HT-29 (cell line): Measurements from ENCODE around the gene NME7. TPM values are rescaled to one million over a fixed set of nuclear protein-coding genes. Genes with fewer than 3 reads are reported as not detected.
"Not testable (repeated sequence)": the region's sequence is repeated elsewhere in the genome, so short reads cannot be mapped to it uniquely, and the experiment has no call there.

Experiments
- DNase-seq: peaks from one replicate; pipeline ENCODE4 v3.0.0-alpha.2; 2015; ENCODE audit warnings: low spot score
- total RNA-seq: library from RNA; depleted of rRNA; stranded (reverse); fragments of >200 nt; shearing (Covaris generic); gene quantifications from 2 replicates; pipeline ENCODE4 v1.2.3, GENCODE V29; 2014

NME7 gene
- total RNA-seq, 1 experiment from 2014 or later, result 7.1 TPM

DNA sequence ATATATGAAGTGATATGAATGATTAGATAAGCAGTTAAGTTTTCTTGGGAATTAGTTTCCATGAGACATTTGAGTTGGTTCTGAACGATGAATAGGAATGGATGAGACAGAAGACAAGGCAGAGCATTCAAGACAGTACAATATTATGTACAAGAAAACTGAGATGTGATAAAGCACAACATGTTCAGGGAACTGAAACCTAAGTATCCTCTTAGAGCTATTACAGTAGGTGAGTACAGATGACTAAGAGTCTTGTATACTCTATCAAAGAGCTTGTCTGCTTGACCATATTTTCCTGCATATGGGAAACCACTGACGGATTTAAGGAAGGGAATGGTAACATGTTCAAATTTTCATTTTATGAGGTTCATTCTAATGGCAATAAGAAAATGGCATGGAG is 61.6 kb downstream of the NME7 start:
- DNase-seq, result no peak

DNA sequence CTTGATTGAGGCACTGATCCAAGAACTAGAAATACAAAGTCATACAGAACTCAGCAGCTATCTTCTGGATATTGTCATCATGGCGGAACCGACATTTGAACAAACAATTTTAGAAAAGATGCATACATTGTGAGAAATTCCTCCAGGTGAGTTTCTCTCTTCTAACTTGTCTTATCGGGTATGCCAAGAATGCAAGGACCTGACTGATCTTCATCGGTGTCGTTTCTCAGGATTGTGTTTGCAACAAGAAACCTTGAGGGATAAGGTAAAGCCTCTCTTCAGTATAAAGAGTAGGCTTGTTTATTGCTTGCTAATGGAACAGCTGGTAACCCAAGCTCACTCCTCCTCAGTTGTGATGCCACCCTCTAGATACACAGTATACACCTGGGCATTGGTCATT is 62.2 kb downstream of the NME7 start:
- no peak for DNase-seq

DNA sequence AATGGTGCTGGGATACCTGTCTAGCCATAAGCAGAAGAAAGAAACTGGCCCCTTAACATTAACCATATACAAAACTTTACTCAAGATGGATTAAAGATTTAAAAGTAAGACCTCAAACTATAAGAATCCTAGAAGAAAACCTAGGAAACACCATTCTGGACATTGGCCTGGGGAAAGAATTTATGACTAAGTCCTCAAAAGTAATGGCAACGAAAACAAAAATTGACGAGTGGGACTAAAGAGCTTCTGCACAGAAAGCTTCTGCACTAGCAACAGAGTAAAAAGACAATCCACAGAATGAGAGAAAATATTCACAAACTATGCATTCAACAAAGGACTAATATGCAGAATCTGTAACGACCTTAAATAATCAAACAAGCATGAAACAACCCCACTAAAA is 66.7 kb downstream of the NME7 start:
- no peak for DNase-seq

DNA sequence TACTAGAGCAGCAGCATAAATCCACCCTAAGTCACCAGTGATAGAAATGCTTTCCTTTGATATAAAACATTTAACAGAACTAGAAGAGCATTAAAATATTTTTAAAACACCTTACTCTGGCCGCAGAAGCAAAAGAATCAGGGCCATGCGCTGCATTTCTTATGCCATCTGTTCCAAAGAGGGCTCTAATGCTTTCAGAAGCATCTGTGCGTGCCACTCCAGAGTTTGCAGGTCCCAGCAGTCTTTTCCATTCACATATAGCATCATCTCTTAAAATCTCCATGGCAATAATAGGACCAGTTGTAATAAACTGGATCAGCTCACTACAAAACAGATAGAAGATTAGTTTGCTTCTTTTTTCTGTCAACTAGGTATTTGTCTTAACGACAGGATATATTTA is 69.2 kb downstream of the NME7 start:
- DNase-seq, result no peak

DNA sequence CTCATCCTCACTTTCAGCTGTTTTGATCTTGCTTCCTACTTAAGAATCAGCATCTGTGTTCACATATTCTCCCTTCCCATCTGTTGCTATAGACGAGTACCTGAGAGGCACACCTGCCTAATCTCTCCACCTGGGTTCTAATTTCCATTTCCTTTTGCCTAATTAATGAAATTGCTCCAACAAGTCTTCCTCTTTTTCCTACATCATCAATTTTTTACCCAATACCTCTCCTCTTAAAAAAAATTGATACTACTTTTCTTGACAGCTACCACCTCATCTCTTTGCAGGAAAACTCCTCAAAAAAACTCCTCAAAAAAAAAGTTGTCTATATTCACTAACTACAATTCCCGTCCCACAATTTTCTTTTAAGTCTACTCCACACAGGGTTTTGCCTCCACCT is 71.8 kb downstream of the NME7 start:
- DNase-seq, result no peak

DNA sequence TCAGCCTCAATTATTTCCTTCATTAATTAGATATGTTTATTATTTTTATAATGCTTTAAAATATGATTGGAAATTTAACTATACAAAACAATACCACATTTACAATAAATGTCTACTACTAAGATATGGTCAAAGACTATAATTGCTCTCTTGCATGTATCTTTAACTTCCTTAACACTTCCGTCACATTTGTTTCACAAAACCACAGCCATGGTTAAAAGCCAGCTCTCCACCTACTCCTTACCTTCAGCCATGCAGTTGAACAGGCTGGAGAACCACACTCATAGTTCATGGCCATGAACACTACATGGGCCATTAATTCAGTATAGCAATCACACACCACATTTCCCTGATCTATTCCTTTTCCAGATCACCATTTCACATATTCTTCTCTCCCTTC is 72.2 kb downstream of the NME7 start:
- no peak for DNase-seq

DNA sequence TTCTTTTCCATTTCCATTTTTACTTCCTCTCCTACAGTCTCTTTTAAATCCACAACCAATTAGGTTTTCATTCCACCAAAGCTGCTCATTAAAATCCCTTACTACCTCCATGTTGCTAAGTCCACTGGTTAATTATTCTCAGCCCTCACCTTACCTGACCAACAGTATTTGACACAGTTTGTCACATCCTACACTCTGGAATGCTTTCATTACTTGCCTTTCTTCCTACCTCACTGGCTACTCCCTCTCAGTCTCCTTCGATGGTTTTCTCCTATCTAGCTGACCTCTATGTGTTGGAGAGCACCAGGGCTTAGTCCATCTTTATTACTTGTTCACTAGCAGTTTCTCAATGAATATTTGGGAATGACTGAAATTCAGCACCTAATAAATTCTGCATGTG is 78.6 kb downstream of the NME7 start:
- DNase-seq, result peak; percentile 27

DNA sequence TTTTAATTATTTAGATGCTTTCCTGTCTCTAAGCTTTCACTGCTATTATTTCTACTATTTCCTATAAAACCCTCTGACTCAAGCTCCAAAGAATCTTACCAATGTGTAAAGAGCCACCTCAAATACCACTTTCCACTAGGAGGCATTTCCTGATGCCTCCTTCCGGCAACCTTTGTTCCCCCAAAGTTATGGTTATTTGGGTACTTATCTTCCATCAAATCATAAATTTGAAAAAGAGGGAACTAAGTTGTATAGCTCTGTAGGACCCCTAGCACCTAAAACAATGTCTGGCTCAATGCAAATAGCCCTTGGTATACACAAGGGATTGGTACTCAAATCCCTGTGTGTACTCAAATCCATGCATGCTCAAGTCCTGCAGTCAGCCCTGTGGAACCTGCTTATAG is 79.6 kb downstream of the NME7 start:
- peak; percentile 66 for DNase-seq

DNA sequence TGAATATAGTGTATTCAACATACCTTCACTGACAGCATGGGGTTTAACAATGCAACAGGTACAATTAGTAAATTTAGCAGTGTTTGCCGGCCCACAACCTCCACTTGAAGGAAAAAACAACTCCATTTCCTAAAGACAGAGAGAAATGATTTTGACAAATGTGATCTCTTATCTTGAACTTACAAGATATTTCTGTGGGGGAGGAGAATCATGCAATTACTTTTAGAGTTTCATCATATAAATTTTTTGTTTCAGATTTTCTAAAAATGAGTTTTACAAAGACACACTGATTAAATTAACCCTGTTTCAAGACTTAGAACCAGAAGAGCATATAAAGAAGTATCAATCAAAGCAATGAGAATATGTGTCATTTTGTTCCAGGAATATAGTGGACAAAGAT is 80.3 kb downstream of the NME7 start:
- DNase-seq, result no peak

DNA sequence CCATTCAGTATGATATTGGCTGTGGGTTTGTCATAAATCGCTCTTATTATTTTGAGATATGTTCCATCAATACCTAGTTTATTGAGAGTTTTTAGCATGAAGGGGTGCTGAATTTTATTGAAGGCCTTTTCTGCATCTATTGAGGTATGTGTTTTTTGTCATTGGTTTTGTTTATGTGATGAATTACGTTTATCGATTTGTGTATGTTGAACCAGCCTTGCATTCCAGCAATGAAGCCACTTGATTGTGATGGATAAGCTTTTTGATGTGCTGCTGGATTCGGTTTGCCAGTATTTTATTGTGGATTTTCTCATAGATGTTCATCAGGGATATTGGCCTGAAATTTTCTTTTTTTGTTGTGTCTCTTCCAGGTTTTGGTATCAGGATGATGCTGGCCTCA is 86.0 kb downstream of the NME7 start:
- DNase-seq, result not testable (repeated sequence)

DNA sequence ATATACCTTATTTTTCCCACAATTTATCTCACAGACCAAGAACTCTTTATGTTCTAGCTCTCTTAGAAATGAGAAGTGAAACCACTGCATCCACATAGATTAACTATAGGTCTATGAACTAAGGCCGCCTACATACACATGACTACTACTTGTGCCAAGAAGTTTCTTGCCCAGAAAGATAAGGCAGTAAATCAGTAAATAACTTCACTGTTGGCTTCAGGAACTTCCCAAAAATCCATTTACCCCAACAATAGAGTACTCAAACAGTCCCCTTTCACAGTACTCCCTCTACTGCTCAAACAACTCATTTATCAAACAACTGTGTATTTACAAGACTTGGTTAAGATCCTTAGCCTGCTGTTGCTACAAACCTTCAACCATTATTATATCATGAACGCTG is 96.5 kb downstream of the NME7 start:
- DNase-seq, result peak; percentile 30

DNA sequence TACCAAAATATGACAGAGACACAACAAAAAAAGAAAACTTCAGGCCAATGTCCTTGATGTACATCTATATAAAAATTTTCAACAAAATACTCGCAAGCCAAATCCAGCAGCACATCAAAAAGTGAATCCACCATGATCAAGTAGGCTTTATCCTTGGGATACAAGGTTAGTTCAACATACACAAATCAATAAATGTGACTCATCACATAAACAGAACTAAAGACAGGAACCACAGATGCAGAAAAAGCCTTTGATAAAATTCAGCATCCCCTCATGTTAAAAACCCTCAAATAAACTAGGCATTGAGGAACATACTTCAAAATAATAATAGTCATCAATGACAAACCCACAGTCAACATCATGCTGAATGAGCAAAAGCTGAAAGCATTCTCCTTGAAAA is 101.5 kb downstream of the NME7 start:
- no peak for DNase-seq

DNA sequence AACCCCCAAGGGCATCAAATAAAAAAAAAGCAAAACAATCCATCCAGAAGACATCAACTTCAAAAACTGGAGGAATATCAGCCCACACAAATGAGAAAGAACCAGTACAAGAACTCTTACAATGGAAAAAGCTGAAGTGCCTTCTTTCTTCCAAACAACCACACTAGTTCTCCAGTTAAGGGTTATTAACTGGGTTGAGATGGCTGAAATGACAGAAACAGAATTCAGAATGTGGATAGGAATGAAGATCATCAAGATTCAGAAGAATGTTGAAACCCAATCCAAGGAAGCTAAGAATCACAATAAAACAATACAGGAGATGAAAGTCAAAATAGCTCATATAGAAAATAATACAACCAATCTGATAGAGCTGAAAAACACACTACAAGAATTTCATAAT is 104.5 kb downstream of the NME7 start:
- no peak for DNase-seq

DNA sequence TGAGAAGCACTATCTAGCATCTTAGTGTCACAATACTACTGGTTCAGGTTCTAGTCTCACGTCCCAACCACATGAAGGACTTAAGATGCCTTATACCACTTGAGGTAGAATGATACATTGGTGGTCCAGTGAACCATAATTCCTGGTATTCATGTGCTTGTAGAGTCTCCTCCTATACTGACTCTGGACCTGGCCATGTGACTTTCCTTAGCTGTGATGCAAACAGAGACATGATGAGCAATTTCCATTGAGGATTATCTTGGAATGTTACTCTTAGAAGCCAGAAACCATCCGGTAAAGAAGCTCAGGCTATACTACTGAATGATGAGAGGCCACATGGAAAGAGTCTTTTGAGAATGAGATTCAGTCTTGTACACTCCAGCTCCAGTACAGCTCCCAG is 105.7 kb downstream of the NME7 start:
- no peak for DNase-seq

DNA sequence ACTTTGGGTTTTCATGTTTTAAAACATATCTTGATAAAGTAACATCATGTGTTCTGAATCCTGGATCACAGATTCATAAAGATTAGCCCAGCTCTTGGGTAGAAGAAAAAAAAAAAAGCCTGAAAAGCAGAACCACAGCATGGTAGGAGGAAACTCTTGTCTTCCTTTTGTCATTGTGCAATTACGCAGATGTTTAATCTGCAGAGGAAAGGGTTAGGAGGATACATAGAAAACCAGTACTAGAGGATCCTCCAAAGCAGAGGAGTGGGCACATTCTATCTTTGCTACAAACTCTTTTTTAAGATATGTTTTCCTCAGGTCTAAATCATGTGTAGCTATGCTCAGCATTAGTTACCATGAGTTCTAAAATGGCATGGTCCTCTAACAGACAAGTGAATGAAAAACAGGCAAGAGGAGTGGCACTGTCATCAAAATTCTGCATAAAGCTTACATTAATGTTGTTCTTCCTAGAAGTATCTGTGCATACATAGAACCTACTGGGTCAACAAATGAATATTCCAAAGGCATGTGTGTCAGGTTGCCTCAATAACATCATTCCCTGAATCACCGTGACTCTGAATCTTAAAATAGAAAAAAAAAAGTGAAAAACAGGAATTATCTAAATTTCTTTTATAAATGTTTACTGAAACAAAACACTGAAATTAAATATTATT is 107.0 kb downstream of the NME7 start:
- no peak for DNase-seq

DNA sequence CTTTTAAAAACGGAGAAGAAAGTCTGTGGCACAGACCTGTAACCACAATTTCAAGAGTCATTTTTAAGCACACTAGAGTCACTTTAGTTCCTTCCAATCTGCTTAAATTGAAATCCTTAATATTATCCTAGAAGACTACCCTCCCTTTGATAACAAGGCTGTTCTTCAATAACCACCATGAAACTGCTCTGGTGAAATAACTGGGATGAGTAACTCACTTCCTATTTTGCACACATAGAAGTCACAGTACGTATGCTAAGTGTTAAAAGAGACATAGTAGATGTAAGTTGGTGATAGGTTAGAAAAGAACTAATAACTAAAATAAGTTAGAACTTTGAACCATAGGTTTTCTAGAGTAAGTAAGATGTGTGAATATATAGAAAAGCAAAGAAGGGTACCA is 107.8 kb downstream of the NME7 start:
- DNase-seq, result no peak

DNA sequence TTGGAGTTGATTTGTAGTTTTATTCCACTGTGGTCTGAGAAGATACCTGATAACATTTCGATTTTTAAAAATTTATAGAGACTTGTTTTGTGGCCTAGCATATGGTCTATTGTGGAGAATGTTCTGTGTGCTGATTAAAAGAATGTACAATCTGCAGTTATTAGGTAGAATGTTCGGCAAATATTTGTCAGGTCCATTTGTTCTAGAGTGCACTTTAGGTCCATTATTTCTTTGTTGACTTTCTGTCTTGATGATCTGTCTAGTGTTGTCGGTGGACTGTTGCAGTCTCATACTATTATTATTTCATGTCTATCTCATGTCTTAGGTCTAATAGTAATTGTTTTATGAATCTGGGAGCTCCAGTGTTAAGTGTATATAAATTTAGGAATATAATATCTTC is 116.8 kb downstream of the NME7 start:
- DNase-seq, result no peak

DNA sequence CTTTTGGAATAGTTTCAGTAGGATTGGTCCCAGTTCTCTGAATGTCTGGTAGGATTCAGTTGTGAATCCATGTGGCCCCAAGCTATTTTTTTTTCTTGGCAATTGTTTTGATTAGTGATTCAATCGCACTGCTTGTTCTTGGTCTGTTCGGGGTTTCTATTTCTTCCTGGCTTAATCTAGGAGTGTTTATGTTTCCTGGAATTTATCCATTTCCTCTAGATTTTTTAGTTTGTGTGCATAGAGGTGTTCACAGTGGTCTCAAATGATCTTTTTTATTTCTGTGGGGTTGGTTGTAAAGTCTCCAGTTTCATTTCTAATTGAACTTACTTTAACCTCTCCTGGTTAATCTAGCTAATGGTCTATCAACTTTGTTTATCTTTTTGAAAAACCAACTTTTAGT is 117.6 kb downstream of the NME7 start:
- DNase-seq, result no peak

DNA sequence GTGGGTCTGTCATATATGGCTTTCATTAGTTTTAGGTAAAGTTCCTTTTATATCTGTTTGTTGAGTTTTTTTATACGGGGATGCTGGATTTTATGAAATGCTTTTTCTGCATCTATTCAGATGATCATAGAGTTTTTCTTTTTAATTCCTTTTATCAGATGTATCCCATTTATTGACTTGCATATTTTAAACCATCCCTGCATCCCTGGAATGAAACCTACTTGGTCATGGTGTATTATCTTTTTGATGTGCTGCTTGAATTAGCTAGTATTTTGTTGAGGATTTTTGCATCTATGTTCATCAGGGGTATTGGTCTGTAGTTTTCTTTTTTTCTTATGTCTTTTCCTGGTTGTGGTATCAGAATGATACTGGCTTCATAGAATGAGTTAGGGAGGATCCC is 118.0 kb downstream of the NME7 start:
- DNase-seq, result no peak

DNA sequence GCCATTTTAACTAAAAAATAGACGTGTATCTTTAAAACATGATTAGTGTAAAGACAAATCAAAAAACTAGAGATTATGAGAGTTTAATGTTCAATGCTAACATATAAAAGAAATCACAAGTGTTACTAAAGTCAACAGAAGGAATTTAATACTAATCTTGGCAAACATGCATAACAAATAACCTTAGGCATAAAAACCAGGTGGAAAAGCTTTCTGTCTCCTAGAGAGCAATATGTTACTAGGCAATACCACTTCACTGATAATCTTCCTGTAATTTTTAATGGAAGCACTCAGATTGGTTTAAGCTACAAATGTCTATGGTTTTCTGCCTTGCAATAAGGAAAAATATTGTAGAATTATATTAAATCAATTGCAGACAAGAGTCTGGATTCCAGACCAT is 121.9 kb downstream of the NME7 start:
- DNase-seq, result no peak

DNA sequence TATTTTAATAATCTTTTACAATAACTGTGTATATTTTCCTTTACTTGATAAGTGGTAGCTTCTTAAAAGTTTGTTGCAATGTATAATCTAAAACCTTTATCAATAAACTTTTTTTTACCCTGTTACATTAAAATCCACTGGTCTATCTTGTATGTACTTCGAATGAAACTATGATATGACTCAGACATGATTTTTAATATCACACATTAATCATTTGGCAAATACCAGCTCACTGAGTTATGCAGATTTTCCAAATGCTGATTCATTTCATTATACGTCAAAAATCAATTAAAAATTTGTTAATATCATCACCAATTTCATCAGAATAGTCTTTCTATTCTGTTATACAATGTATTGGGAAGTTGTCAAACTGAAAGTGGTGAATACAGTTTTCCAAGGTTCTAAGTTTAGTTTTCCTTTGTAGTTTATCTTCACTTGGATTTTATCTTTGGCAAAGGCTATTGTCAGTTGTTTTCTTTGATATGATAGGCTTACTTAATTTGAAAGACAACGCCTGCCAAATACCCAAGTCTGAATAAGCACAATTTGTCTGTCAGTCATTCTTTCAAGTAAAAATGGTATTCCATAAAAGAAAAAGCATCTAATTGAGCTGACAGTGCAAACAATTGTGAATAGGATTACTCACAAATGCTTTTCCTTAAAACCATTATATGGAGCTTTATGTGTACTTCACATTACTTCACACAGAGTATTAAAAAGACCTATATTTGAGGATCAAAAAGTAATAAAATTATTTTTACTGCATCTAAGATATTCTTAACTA is 127.0 kb downstream of the NME7 start:
- DNase-seq, result peak; percentile 2

DNA sequence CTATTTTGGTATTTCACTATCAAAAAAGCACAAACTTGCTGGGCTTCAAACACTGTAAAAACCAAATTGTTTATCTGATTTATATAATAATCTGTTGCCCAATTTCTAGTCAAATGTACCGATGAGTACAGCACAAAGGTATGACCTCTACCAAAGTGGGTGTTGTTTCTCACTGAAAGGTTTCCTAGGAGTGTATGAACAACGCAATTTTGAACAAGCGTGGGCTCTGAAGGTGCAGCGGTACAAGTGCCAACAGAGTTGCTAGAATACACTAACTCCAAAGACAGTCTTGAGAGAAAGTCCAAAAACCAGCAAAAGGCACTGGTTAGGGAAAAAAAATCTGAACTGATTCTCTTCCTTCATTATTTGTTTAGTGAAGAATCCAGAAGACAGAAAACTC is 130.7 kb downstream of the NME7 start:
- DNase-seq, result no peak

DNA sequence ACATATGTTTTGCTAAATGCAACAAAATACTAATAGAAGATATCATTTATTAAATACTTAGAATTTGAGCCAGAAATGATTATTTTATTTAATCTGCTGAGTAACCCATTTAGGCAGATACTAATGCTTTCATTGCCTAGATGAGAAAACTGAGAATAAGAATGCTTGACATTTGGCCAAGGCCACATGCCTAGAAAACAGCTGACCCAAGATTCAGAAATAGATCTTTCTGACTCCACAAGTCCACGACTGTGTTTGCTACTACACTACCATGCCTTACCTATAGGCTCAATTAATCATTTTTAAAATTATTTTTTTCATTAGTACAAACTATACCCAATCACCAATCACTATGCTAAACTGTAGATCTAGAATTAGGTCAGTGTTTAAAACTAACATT is 131.5 kb downstream of the NME7 start:
- DNase-seq, result no peak

DNA sequence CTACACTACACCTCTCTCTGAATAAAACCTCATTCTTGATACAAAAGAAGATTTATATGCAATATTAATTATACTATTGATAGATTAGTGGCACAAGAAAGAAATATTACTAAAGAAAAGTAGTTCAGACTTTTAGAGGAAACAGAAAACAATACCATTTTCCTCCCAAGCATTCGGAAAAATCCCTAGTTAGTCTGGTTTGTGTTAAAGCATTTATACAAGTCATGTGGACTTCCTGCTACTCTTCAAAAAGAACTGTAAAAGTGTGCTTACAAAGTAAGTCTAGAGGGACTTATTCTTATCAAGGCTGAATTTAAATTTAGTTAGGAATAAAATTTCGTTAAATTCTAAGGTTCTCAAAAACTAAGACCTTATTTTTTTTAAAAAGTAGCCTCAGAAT is 132.0 kb downstream of the NME7 start:
- DNase-seq, result no peak
